ENCODE data around the gene CAV2.
"Not testable (repeated sequence)": the region's sequence is repeated elsewhere in the genome, so short reads cannot be mapped to it uniquely, and the experiment has no call there.

The CAV2 gene, protein sequence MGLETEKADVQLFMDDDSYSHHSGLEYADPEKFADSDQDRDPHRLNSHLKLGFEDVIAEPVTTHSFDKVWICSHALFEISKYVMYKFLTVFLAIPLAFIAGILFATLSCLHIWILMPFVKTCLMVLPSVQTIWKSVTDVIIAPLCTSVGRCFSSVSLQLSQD

GRCh38 chr7:116499168-116500077 is at the start of gene CAV2:
Gene CAV2 (plus strand): TSS chr7:116499738. CDS start chr7:116499782, 44 bp downstream.
- DNase-seq, result no peak

DNA sequence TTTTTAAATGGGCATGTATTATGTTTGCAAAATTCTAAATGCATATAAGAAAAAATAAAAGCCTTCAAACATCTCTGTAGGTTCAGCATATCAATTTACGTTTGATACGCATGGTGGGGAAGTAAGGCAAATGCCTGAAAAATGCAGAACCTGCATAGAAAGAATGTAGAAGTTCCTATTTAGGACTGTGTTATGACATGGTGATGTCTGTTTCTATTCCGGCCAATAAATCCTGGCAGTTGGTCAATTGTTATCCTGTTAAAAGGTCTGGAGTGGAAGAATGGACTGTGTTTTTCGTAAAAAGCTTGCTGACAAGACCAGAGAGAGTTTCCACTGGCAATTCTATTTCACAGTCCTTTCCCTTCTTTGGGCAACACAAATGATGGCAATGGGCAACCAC is 49.6 kb upstream of the CAV2 start:
- DNase-seq, result no peak

DNA sequence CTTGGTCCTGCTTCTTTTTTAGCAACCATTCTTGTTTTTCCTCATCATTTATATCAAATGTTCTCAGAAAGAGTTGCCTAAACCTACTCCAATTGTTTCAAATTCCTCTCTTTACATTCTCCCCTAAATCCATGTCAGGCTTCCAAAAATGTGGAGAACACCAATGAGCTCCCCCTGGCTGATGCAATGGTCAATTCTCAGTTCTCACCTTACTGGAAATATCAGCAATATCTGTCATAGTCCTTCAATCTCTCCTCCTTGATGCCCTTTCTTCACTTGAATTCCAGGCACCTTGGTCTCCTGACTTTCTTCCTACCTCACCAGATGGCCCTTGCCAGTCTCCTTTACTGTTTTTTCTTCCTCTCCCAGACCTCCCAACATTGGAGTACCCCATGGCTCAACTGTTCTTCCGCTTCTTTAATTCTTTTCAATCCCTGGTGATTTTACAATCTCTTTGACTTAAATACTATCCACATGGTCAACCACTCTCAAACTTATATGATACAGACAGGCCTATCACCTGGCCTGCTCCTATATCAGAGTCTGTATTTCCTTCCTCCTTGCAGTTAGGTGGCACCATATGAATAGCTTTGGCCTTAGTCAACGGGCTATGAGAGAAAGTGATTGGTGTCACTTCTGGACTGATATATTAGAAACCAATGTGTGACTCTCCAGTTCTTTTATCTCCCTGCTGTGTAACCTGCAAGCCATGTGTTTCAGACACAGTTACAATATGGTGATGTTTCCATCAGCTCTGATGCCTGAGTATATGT is 47.4 kb upstream of the CAV2 start:
- DNase-seq, result no peak

DNA sequence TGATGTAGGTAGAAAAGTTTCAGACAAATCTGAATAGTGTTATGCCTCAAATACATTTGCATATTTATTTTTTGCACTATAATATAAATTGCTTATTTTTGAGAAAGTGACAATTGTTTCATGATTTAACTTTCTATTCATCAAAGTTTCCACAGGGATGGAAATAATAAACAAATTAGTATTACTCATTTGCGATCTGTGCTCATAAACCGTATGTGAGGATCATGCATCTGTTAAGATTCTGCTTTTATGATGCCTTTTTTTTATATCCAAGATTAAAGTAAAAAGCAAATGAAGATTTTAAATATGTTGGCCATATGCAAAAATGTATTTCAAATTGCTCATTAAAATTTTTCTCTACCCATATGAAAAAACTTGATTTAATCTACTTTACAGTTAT is 45.2 kb upstream of the CAV2 start:
- DNase-seq, result no peak

DNA sequence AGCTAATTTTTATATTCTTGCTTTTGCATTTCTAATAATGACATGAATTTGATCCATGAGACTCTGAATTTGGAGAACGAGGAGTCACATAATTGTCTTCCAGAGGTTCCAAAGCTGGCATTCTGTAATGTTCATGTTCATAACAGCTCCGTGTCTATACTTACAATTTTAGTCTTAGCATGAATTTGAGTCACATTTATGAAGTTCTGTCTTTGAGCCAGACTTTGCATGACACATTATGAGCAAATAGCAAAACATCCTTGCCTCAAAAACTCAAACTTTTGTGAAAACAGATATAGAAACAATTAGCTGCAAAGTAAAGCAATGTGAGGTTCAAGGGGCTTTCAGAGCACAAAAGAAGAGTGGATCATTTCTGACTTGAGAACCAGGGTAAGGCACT is 44.5 kb upstream of the CAV2 start:
- no peak for DNase-seq

DNA sequence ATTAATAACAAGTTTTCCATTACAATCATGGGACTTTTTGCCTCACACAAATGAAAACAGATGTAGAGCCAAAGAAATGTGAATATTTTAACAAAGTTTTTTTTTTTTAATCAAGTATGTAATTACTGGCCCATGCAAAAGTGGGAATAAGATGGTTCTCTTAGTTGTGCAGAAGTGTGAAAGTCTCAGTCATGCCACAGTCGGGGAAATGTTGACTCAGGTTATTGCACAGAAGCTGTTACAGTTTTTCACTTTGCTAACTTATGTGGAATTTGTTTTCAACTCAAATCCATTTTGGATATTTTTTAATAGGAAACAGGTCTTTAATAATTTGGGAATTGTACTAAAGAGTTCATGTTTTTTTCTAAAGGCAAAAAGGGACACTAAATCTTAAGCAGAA is 44.0 kb upstream of the CAV2 start:
- DNase-seq, result no peak

GRCh38 chr7:116461500-116461899 is 38.0 kb upstream of the CAV2 start:
- no peak for DNase-seq

DNA sequence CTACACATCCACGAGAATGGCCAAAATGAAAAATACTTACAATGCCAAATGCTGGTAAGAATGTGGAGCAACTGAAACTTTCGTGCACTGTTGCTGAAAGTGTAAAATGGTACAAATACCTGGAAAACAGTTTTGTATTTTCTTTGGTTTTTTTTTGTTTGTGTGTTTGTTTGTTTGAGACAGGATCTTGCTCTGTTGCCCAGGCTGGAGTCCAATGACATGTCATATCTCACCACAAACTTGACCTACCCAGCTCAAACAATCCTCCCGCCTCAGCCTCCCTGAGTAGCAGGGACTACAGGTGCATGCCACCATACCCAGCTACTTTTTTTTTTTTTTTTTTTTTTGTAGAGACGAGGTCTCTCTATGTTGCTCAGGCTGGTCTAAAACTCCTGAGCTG is 35.6 kb upstream of the CAV2 start:
- no peak for DNase-seq

- no peak for DNase-seq
Measured at GRCh38 chr7:116464375-116464774, 35.2 kb upstream of the CAV2 start.

GRCh38 chr7:116465125-116465524 is 34.4 kb upstream of the CAV2 start:
- no peak for DNase-seq

- no peak for DNase-seq
Measured at GRCh38 chr7:116468534-116468933, 31.0 kb upstream of the CAV2 start.

DNA sequence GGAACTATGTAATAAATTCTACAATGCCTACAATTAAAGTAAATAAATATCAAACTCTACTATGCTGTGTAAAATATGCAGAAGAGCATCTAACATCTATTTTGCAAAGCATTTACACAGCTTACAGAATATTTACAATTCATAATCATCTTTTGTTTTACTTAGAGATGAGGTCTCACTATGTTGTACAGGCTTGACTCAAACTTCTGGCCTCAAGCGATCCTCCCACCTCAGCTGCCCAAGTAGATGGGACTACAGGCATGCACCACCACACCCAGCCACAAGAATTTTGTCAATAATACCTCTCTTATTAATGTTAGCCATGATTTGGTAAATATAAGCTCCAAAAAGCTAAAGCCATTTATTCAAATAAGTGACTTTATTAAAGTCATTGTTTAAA is 21.9 kb upstream of the CAV2 start:
- no peak for DNase-seq

GRCh38 chr7:116478834-116479233 is 20.7 kb upstream of the CAV2 start:
- no peak for DNase-seq

- no peak for DNase-seq
Measured at GRCh38 chr7:116483271-116483942, 16.1 kb upstream of the CAV2 start.

GRCh38 chr7:116484389-116484788 is 15.1 kb upstream of the CAV2 start:
- not testable (repeated sequence) for DNase-seq

DNA sequence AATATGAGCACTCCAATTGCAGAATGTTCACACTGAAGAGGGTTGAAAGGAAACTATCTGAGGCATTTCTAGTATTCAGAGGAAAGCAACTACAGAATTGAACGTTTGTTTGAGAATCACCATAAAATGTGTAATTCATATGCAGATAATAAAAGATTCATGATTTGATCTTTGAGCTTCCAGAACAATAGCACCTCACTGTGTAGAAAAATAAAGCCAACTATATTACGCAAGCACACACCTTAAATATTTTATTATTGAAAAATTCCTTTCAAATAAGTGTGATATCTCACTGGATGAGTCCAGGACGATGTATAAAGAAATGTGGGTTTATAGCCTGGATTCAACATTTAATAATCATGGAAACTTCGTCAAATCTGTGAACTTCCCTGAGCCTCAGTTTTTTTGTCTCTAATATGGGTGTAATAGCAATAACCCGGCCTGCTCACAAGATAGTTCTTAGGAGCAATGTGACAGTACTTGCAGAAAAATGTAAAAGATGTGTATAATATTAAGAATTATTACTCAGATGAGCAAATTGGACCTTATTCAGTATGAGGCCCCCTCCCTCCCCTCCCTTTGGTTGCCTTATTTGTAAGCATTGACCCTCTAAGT is 11.5 kb upstream of the CAV2 start:
- DNase-seq, result no peak

DNA sequence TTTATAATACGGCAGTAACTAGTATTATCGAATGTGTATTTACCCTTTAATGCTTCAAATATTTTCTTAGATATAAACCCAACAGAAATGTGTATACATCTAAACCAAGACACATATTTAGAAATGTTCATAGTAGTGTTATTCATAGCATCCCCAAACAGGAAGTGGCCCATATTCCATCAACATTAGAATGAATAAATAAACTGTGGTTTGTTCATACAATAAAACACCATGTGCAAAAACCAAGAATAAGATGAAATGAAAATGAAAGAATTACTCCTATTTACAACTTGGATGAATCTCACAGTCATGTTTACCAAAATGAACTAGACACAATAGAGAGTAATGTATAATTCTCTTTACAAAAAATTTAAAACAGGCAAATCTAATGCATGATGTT is 9.2 kb upstream of the CAV2 start:
- no peak for DNase-seq

DNA sequence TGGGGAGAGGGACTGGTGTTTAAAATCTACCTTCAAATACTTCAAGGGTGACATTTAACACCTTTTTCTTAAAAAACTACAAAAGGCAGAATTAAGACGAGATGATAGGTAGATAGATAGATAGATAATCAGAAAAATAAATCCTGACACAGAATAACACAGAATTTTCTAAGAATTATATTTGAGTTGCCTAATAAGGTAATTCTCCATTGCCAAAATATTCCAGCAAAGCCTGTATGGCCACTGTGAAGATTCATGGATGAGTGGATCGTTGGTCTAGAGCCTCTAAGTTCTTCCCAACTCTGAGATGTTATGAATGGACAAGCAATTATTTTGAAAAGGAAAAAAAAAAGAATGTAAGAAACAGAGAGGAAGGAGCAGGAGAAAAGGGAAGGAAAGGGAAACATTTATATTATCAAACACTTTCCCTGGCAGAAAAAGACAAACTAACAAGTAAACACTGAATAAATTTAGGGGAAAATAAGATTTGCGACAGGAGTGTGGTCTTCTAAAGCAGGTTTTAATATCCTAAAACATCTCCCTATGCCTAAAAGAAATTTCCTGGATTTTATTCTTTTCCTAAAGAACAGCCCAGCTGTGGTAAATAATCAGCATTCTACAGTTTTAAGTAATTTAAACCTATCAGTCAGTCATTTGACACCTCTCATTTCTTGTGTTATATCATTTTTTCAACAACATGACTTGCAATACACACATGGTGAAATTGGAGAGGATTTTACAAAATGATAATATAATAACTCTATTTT is 7.5 kb upstream of the CAV2 start:
- DNase-seq, result no peak

- no peak for DNase-seq
Measured at GRCh38 chr7:116492654-116493109, 6.9 kb upstream of the CAV2 start.

DNA sequence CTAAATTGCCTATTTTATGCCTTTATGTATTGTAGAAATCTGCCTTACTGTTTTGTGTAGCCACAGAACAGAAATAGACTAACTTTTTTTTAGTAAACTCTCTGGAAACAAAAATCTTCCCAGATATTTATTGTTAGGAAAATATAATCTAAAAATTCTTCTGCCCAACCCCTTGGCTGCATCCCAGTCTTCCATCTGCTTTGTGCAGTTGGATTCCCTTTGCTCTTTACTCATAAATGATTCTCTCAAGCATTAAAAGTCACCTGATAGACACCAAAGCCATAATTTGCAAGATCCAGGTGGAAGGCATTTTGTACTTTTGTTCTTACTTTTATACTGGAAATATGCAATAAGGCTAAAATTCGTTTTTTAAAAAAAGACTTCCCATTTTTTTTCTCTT is 6.1 kb upstream of the CAV2 start:
- no peak for DNase-seq

GRCh38 chr7:116494472-116494871 is 5.1 kb upstream of the CAV2 start:
- DNase-seq, result no peak

- DNase-seq, result no peak
Measured at GRCh38 chr7:116495736-116496135, 3.8 kb upstream of the CAV2 start.
